Colonic mucosa (tissue), 4 donors: ENCODE measurements around the gene GIGYF2. TPM values are rescaled to one million over a fixed set of nuclear protein-coding genes. Genes with fewer than 3 reads are reported as not detected.

Experiments
- DNase-seq: peaks from one replicate; pipeline ENCODE4 v3.0.0-alpha.2; 2020
- H3K27ac ChIP-seq: fragments of 200-600 bp; one replicate; pipeline ENCODE4 v1.8.0; 2021
- H3K27me3 ChIP-seq: fragments of 200-600 bp; one replicate; pipeline ENCODE4 v1.8.0; 2021
- H3K36me3 ChIP-seq: fragments of 200-600 bp; one replicate; pipeline ENCODE4 v1.8.0; 2021
- H3K4me1 ChIP-seq: fragments of 200-600 bp; one replicate; pipeline ENCODE4 v1.8.0; 2021; ENCODE audit warnings: mild to moderate bottlenecking
- H3K4me3 ChIP-seq: fragments of 200-600 bp; one replicate; pipeline ENCODE4 v1.8.0; 2021
- H3K9ac ChIP-seq, 2 donors: one replicate each; pipeline ENCODE4 v1.7.0; 2013; ENCODE audit warnings: control low read depth in 2 of 2, low read depth in 2 of 2, low read length in 2 of 2
- H3K9me3 ChIP-seq: fragments of 200-600 bp; one replicate; pipeline ENCODE4 v1.8.0; 2021
- CTCF ChIP-seq: fragments of 200-600 bp; IDR thresholded peaks from one replicate; pipeline ENCODE4 v1.8.0; 2022; ENCODE audit warnings: antibody characterized with exemption, mild to moderate bottlenecking
- intact Hi-C: fragments of 100-400 bp; cut with DNase I; formaldehyde crosslinking; loops from one replicate; pipeline ENCODE4 v1.14.1; 2022
- total RNA-seq, 2 donors: library from RNA; stranded (reverse); fragmentation: NEBNext Ultra II Directional in 1 of 2; extraction: Animal tissue kit (Norgen Biotek cat#: 25700) in 1 of 2; gene quantifications; one replicate each; pipeline ENCODE4 v1.2.1, GENCODE V29; 2021
- donor health status: healthy.
- donor health status: DM: no; HTN: no; CAD: no.
- donor health status: DM: no; HTN: no; CAD: no.

The GIGYF2 gene
- total RNA-seq, 2 donors from 2014 or later = 48.8 to 49.3 TPM

DNA sequence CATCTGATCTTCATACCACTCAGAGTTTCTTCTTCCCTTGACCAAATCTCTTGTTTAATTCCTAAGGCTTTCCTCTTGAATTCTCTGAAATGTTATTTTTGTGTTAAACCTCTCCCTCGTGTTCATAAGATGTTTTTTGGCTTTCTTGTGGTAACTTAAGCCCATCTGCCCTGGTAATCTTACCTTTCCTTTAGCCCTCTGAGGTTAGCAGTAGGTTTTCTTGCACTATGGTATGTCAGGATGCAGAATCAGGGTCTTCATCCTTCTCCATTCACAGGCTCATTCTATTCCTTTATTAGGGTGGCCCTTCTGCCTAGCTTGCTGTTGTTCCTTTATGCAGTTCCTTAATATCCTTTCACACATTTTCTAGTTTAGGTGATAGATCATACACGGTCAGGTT, 24.1 kb downstream of the GIGYF2 start:
- Histone ChIP-seq H3K9me3 (no peaks in the 10 kb centered on the region), H3K27ac (no peak overlapping the region), H3K9ac (no peak overlapping the region), H3K4me3 (no peak overlapping the region), H3K4me1 (no peaks in the 10 kb centered on the region), H3K27me3 (no peaks in the 10 kb centered on the region), H3K36me3 (no peaks in the 10 kb centered on the region)
- intact Hi-C loops = no loop called here
- no peak for TF ChIP-seq CTCF
- DNase-seq = no peak

DNA sequence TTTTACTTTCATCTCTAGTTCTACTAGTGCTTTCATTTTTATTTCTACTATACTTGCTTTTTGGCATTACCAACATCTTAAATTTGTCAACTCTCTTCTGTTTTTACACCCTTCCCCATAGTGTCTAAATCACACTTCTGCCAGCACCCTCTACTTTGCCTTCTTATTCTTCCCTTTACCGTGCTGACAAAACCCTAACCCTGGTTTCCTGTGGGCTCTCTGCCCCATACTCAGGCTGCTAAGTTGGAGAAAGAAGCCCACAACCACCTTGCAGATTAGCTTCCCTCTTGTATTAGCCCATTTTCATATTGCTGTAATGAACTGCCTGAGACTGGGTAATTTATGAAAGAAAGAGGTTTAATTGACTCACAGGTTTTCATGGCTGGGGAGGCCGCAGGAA, 24.8 kb downstream of the GIGYF2 start:
- intact Hi-C loops = no loop called here
- TF ChIP-seq CTCF = no peak
- no peak for DNase-seq
- no peak overlapping the region for H3K4me3 ChIP-seq
- no peaks in the 10 kb centered on the region for H3K9me3 ChIP-seq
- H3K4me1 ChIP-seq = no peaks in the 10 kb centered on the region
- H3K27me3 ChIP-seq = no peaks in the 10 kb centered on the region
- H3K36me3 ChIP-seq = no peaks in the 10 kb centered on the region
- no peak overlapping the region for H3K27ac ChIP-seq
- no peak overlapping the region for H3K9ac ChIP-seq

GRCh38 chr2:232723027-232723426, 25.9 kb downstream of the GIGYF2 start:
- DNase-seq = no peak
- H3K27me3 ChIP-seq = no peaks in the 10 kb centered on the region
- no peaks in the 10 kb centered on the region for H3K9me3 ChIP-seq
- no peak overlapping the region for H3K27ac ChIP-seq
- no peak overlapping the region for H3K9ac ChIP-seq
- intact Hi-C loops = no loop called here
- H3K4me1 ChIP-seq = no peaks in the 10 kb centered on the region
- H3K4me3 ChIP-seq = no peak overlapping the region
- no peaks in the 10 kb centered on the region for H3K36me3 ChIP-seq
- TF ChIP-seq CTCF = no peak

- DNase-seq = no peak
- TF ChIP-seq CTCF = no peak
- Histone ChIP-seq H3K27me3 (no peaks in the 10 kb centered on the region), H3K4me1 (no peaks in the 10 kb centered on the region), H3K27ac (no peak overlapping the region), H3K9ac (no peak overlapping the region), H3K4me3 (no peak overlapping the region), H3K9me3 (no peaks in the 10 kb centered on the region), H3K36me3 (no peaks in the 10 kb centered on the region)
- intact Hi-C loops = no loop called here
Measured at GRCh38 chr2:232728785-232729184, 31.7 kb downstream of the GIGYF2 start.

DNA sequence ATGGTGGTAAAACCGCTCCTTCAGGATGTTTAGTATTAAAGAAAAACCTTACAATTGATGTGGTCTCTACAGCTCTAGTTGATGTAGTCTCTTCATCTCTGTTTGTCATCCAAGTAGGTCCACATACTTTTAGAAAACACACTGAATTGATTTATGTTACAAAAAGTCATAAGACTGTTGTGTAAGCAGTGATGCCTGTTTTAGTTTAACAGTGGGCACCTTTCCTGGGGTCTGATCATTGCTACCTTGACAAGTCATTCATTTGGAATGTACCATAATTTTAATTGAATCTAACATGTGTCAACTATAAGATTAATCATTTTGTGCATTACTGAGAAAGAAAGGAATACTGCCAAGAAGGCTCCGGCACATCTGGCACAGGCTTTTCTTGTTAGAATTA, 34.3 kb downstream of the GIGYF2 start:
- DNase-seq = no peak
- H3K9me3 ChIP-seq = no peaks in the 10 kb centered on the region
- H3K4me3 ChIP-seq = no peak overlapping the region
- no peak for TF ChIP-seq CTCF
- intact Hi-C loops = no loop called here
- H3K4me1 ChIP-seq = no peaks in the 10 kb centered on the region
- H3K9ac ChIP-seq = no peak overlapping the region
- no peak overlapping the region for H3K27ac ChIP-seq
- no peaks in the 10 kb centered on the region for H3K27me3 ChIP-seq
- H3K36me3 ChIP-seq = no peaks in the 10 kb centered on the region

DNA sequence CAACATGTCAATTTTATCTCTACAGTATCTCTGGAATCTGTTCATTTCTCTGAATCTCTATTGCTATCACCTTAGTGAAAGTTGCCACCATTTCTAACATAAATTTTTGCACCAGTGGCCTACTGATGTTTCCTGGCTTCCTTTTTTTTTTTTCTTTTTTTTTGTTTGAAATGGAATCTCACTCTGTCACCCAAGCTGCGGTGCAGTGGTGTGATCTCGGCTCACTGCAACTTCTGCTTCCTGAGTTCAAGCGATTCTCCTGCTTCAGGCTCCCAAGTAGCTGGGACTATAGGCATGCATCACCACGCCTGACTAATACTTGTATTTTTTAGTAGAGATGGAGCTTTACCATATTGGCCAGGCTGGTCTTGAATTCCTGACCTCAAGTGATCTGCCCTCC, 44.2 kb downstream of the GIGYF2 start:
- TF ChIP-seq CTCF = no peak
- intact Hi-C loops = no loop called here
- Histone ChIP-seq H3K4me3 (no peak overlapping the region), H3K9ac (no peak overlapping the region), H3K4me1 (peaks cover 3% of the 10 kb centered on the region), H3K9me3 (no peaks in the 10 kb centered on the region), H3K27ac (no peak overlapping the region), H3K27me3 (no peaks in the 10 kb centered on the region), H3K36me3 (no peaks in the 10 kb centered on the region)
- no peak for DNase-seq
